IMR-90 (cell line): Measurements from ENCODE around the gene DISC1. TPM values are rescaled to one million over a fixed set of nuclear protein-coding genes. Genes with fewer than 3 reads are reported as not detected.

Experiments
- ATAC-seq: fragments of 200-7000 bp; cut with Tn5 transposase; 2 replicates; pipeline ENCODE4 v1.9.1; 2020; ENCODE audit warnings: low read depth, mild to moderate bottlenecking, moderate library complexity
- BruUV-seq: library from RNA; stranded (reverse); fragments of 400-500 nt; replicated peaks from 2 replicates; lab custom pipeline; 2021; lab: Mats Ljungman, UMichigan
- CTCF ChIA-PET: fragments of 300-600 bp; formaldehyde crosslinking; extraction: SDS; loops from one replicate; lab custom pipeline; 2021; ENCODE audit warnings: antibody characterized with exemption; lab: Yijun Ruan, JAX
- POLR2A ChIA-PET: fragments of 300-600 bp; sonication (Branson Sonifier 250); formaldehyde crosslinking; loops from one replicate; lab custom pipeline; 2022; ENCODE audit warnings: antibody characterized with exemption; ENCODE audit not compliant: unreplicated experiment; lab: Charles Lee
- DNase-seq: peaks from one replicate; pipeline ENCODE4 v3.0.0; 2013
- H2AFZ ChIP-seq: replicated peaks from 2 replicates; pipeline ENCODE3; 2013; ENCODE audit warnings: low read length, mild to moderate bottlenecking; ENCODE audit not compliant: poor library complexity
- H2AK5ac ChIP-seq: 2 replicates; pipeline ENCODE4 v1.6.1; 2013; ENCODE audit warnings: low read depth, low read length, inconsistent platforms
- H2AK9ac ChIP-seq: replicated peaks from 2 replicates; pipeline ENCODE3; 2013; ENCODE audit warnings: mild to moderate bottlenecking, low read depth, low read length, moderate library complexity; ENCODE audit not compliant: poor library complexity
- H2BK120ac ChIP-seq: 2 replicates; pipeline ENCODE4 v1.6.1; 2013; ENCODE audit warnings: low read depth, low read length, inconsistent platforms
- H2BK15ac ChIP-seq: 3 replicates; pipeline ENCODE4 v1.6.1; 2013; ENCODE audit warnings: low read depth, low read length, inconsistent platforms
- H2BK20ac ChIP-seq: 2 replicates; pipeline ENCODE4 v1.6.1; 2013; ENCODE audit warnings: low read depth, mild to moderate bottlenecking, inconsistent platforms, low read length, moderate library complexity
- H2BK5ac ChIP-seq: 2 replicates; pipeline ENCODE4 v1.6.1; 2013; ENCODE audit warnings: mild to moderate bottlenecking, low read depth, low read length, inconsistent platforms; ENCODE audit not compliant: poor library complexity, severe bottlenecking
- H3K14ac ChIP-seq: replicated peaks from 2 replicates; pipeline ENCODE4 v1.6.1; 2013; ENCODE audit warnings: low read depth, low read length, inconsistent platforms
- H3K18ac ChIP-seq: 2 replicates; pipeline ENCODE4 v1.6.1; 2013; ENCODE audit warnings: low read depth, low read length, control low read depth
- H3K23ac ChIP-seq: 2 replicates; pipeline ENCODE4 v1.6.1; 2013; ENCODE audit warnings: low read depth, low read length, inconsistent platforms
- H3K27ac ChIP-seq: 2 replicates; pipeline ENCODE4 v1.5.1; 2013; ENCODE audit warnings: mild to moderate bottlenecking, control low read depth, low read length; ENCODE audit not compliant: insufficient read depth
- H3K27me3 ChIP-seq: 2 replicates; pipeline ENCODE4 v1.6.1; 2013; ENCODE audit warnings: low read length; ENCODE audit not compliant: control insufficient read depth, insufficient read depth
- H3K36me3 ChIP-seq: 2 replicates; pipeline ENCODE4 v1.6.1; 2013; ENCODE audit warnings: low read length, mixed read lengths; ENCODE audit not compliant: control insufficient read depth, insufficient read depth
- H3K4ac ChIP-seq: 2 replicates; pipeline ENCODE4 v1.6.1; 2013; ENCODE audit warnings: low read depth, low read length, inconsistent platforms
- H3K4me1 ChIP-seq: 2 replicates; pipeline ENCODE4 v1.6.1; 2013; ENCODE audit warnings: low read length, mixed read lengths; ENCODE audit not compliant: control insufficient read depth, insufficient read depth
- H3K4me2 ChIP-seq: 2 replicates; pipeline ENCODE4 v1.6.1; 2013; ENCODE audit warnings: low read depth, mild to moderate bottlenecking, control low read depth, low read length, moderate library complexity
- H3K4me3 ChIP-seq: 2 replicates; pipeline ENCODE4 v1.5.1; 2013; ENCODE audit warnings: low read depth, mild to moderate bottlenecking, control low read depth, low read length, moderate library complexity; ENCODE audit not compliant: insufficient read depth
- H3K56ac ChIP-seq: 2 replicates; pipeline ENCODE4 v1.6.1; 2013; ENCODE audit warnings: low read length, inconsistent platforms; ENCODE audit not compliant: insufficient read depth; ENCODE audit errors: extremely low read depth
- H3K79me1 ChIP-seq, 2 experiments: 2 replicates each; pipeline ENCODE4 v1.6.1; 2013; ENCODE audit warnings: low read length in 2 of 2, inconsistent platforms in 1 of 2, low read depth in 1 of 2
- H3K9ac ChIP-seq: 2 replicates; pipeline ENCODE4 v1.6.1; 2013; ENCODE audit warnings: low read depth, low read length, control low read depth
- H3K9me1 ChIP-seq: 2 replicates; pipeline ENCODE4 v1.6.1; 2013; ENCODE audit warnings: low read length, inconsistent platforms; ENCODE audit not compliant: insufficient read depth
- H3K9me3 ChIP-seq: 2 replicates; pipeline ENCODE4 v1.6.1; 2013; ENCODE audit warnings: low read length; ENCODE audit not compliant: control insufficient read depth, insufficient read depth
- H4K20me1 ChIP-seq: 2 replicates; pipeline ENCODE4 v1.6.1; 2013; ENCODE audit warnings: low read length, inconsistent platforms; ENCODE audit not compliant: insufficient read depth
- H4K5ac ChIP-seq: 2 replicates; pipeline ENCODE4 v1.6.1; 2013; ENCODE audit warnings: mild to moderate bottlenecking, low read depth, low read length, control low read depth
- H4K8ac ChIP-seq, 2 experiments: 2 replicates each; pipeline ENCODE4 v1.6.1; 2013; ENCODE audit warnings: low read depth in 2 of 2, low read length in 2 of 2, control low read depth in 1 of 2, inconsistent platforms in 1 of 2
- H4K91ac ChIP-seq: 2 replicates; pipeline ENCODE4 v1.6.1; 2013; ENCODE audit warnings: low read depth, low read length, inconsistent platforms; ENCODE audit not compliant: insufficient read depth
- RCOR1 ChIP-seq: IDR thresholded peaks from 2 replicates; pipeline ENCODE4 v1.6.1; 2012; ENCODE audit warnings: mild to moderate bottlenecking, low read length, improper control_type of control experiment; ENCODE audit not compliant: insufficient replicate concordance
- WGBS, 2 experiments: methylation state at CpG; one replicate each; pipeline versions ENCODE4 v1.1.5 to v1.1.7; 2013; ENCODE audit warnings: missing lambda C conversion rate in 2 of 2; ENCODE audit not compliant: insufficient read length in 1 of 2; ENCODE audit errors: extremely low coverage in 2 of 2; 5-methylcytosine and 5-hydroxymethylcytosine counted together
- dilution Hi-C: fragments of 300-500 bp; cut with HindIII; formaldehyde crosslinking; loops from one replicate; pipeline ENCODE4 v1.14.3; 2018; ENCODE audit warnings: low sequenced_read_pairs; ENCODE audit not compliant: unreplicated experiment
- in situ Hi-C: fragments of 300-500 bp; cut with MboI; formaldehyde crosslinking; loops from 3 replicates; pipeline ENCODE4 v1.14.3; 2019; ENCODE audit warnings: low sequenced_read_pairs, inconsistent platforms, mixed read lengths
- intact Hi-C: fragments of 100-400 bp; cut with micrococcal nuclease; formaldehyde crosslinking; loops from 2 replicates; pipeline ENCODE4 v1.10.0; 2022
- polyA plus RNA-seq, 3 experiments: library from polyadenylated mRNA; depleted of rRNA; stranded (reverse); fragments of >200 nt; gene quantifications; 2 replicates each; pipeline ENCODE4 v1.2.3, GENCODE V29; 2012; ENCODE audit warnings: low replicate concordance in 1 of 3
- total RNA-seq: library from RNA; depleted of rRNA; stranded (reverse); fragments of >200 nt; gene quantifications from 2 replicates; pipeline ENCODE4 v1.2.3, GENCODE V29; 2012

DISC1 gene
- total and polyA plus RNA-seq, 2 of the 4 experiments (the other 2 are of a cell fraction): 2.2 to 7.0 TPM

DNA sequence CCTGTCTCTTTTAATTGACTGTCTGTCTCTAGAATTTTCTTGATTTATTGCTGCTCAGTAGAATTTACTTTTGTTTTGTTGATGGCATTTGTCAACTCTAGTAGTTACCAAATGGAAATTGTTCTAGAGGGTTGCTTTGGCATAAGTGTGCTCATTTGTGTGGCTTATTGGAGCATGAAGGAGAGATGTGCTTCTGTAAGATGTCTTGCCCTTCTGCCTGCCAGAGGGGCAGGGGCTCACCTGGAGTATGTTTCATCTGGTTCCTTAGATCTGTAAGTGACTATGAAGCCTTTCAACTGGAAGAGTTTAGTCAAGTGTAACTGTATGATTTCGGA is 345.5 kb downstream of the DISC1 start:
- no peaks in the 10 kb centered on the region for H4K20me1 ChIP-seq
- ChIA-PET CTCF (no interaction called here), POLR2A (no interaction called here)
- no peak overlapping the region for H2AFZ ChIP-seq
- H3K4me3 ChIP-seq: no peak overlapping the region
- intact Hi-C loops (no loop called here), in situ Hi-C loops (no loop called here), dilution Hi-C loops (no loop called here)
- ATAC-seq: no peak
- no peaks in the 10 kb centered on the region for H3K27me3 ChIP-seq
- DNase-seq: no peak
- no peak overlapping the region for H3K4me2 ChIP-seq
- H2AK9ac ChIP-seq: no peak overlapping the region
- H3K18ac ChIP-seq: no peak overlapping the region
- no peak overlapping the region for H2AK5ac ChIP-seq
- no peak overlapping the region for H4K5ac ChIP-seq
- H3K9me3 ChIP-seq: no peaks in the 10 kb centered on the region
- no peak for TF ChIP-seq RCOR1
- no peak overlapping the region for H3K23ac ChIP-seq
- no peak overlapping the region for H4K91ac ChIP-seq
- H2BK5ac ChIP-seq: no peak overlapping the region
- no peak overlapping the region for H3K14ac ChIP-seq
- H3K4me1 ChIP-seq: no peaks in the 10 kb centered on the region
- H2BK20ac ChIP-seq: no peak overlapping the region
- no peak overlapping the region for H2BK15ac ChIP-seq
- BruUV-seq: no TSS peak
- no peak overlapping the region for H2BK120ac ChIP-seq
- no peaks in the 10 kb centered on the region for H3K9me1 ChIP-seq
- no peak overlapping the region for H3K56ac ChIP-seq
- no peaks in the 10 kb centered on the region for H3K36me3 ChIP-seq
- H3K79me1 ChIP-seq: no peaks in the 10 kb centered on the region
- H3K27ac ChIP-seq: no peak overlapping the region
- no CpG with 5 or more reads among the region's 1 CpG for WGBS, 2 experiments
- no peak overlapping the region for H3K9ac ChIP-seq
- no peak overlapping the region for H4K8ac ChIP-seq
- no peak overlapping the region for H3K4ac ChIP-seq
